Cardiac muscle cell (in vitro differentiated cells and primary cell): ENCODE measurements around the gene COL7A1. TPM values are rescaled to one million over a fixed set of nuclear protein-coding genes. Genes with fewer than 3 reads are reported as not detected.
"Not testable (repeated sequence)": the region's sequence is repeated elsewhere in the genome, so short reads cannot be mapped to it uniquely, and the experiment has no call there.

Experiments
- DNase-seq, 2 donors: peaks; one replicate each; pipeline versions ENCODE4 v3.0.0 to v3.0.0-alpha.2; 2010 to 2017; ENCODE audit warnings: low read depth in 1 of 2, low spot score in 1 of 2
- H3K27ac ChIP-seq: fragments of 200-600 bp; sonication (generic); 2 replicates; pipeline ENCODE4 v1.5.1; 2016
- H3K27me3 ChIP-seq: fragments of 200-600 bp; sonication (generic); 2 replicates; pipeline ENCODE4 v1.6.0; 2016; ENCODE audit warnings: control low read depth
- H3K36me3 ChIP-seq: fragments of 200-600 bp; sonication (generic); 2 replicates; pipeline ENCODE4 v1.5.1; 2016; ENCODE audit warnings: control low read depth
- H3K4me1 ChIP-seq: fragments of 200-600 bp; sonication (generic); 2 replicates; pipeline ENCODE4 v1.8.1; 2017; ENCODE audit warnings: low read depth, mild to moderate bottlenecking, mixed run types
- H3K4me3 ChIP-seq: fragments of 200-600 bp; sonication (generic); 2 replicates; pipeline ENCODE4 v1.5.1; 2016; ENCODE audit warnings: mild to moderate bottlenecking
- H3K9me3 ChIP-seq: fragments of 200-600 bp; sonication (generic); 2 replicates; pipeline ENCODE4 v1.5.1; 2017; ENCODE audit warnings: low read depth, mild to moderate bottlenecking, control low read depth
- polyA plus RNA-seq: library from polyadenylated mRNA; unstranded; fragments of >200 nt; fragmentation: Nextera tagmentation; extraction: Ambion mirVana; gene quantifications from 2 replicates; pipeline ENCODE4 v1.2.1, GENCODE V29; 2016
- total RNA-seq: library from RNA; depleted of rRNA; stranded (reverse); fragments of >200 nt; gene quantifications from 2 replicates; pipeline ENCODE4 v1.2.3, GENCODE V29; 2016
- TF ChIP-seq, protein P1 (sequence below): IDR thresholded peaks from 2 replicates; pipeline ENCODE4 v1.5.1; 2012; ENCODE audit warnings: low read depth, mild to moderate bottlenecking, low read length

The COL7A1 gene
- total and polyA plus RNA-seq, 2 experiments from 2014 or later = 53.8 to 63.0 TPM

DNA sequence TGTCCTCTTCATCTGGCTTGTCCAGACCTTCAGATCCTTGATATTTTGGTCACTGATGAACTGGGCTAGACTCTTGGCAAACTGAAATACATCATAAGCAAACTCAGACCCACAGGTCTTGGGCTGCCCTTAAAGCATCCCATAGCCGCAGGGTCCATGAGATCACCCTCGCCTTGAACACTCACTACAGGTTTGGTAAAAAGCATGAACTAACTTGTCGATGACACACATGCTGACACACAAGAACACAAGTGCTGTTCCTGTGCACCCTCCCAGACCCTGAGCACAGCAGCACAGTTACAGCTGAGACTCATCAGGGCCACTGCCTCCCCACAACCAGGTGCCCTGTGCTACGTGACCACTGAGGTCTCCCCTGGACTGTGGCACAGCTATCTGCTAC lies 59.6 kb downstream of the COL7A1 start:
- DNase-seq = no peak
- peaks cover 79% of the 10 kb centered on the region for H3K36me3 ChIP-seq
- TF ChIP-seq, protein P1, sequence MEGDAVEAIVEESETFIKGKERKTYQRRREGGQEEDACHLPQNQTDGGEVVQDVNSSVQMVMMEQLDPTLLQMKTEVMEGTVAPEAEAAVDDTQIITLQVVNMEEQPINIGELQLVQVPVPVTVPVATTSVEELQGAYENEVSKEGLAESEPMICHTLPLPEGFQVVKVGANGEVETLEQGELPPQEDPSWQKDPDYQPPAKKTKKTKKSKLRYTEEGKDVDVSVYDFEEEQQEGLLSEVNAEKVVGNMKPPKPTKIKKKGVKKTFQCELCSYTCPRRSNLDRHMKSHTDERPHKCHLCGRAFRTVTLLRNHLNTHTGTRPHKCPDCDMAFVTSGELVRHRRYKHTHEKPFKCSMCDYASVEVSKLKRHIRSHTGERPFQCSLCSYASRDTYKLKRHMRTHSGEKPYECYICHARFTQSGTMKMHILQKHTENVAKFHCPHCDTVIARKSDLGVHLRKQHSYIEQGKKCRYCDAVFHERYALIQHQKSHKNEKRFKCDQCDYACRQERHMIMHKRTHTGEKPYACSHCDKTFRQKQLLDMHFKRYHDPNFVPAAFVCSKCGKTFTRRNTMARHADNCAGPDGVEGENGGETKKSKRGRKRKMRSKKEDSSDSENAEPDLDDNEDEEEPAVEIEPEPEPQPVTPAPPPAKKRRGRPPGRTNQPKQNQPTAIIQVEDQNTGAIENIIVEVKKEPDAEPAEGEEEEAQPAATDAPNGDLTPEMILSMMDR = no peak
- H3K4me1 ChIP-seq = no peaks in the 10 kb centered on the region
- H3K27ac ChIP-seq = no peak overlapping the region
- no peak overlapping the region for H3K4me3 ChIP-seq
- H3K9me3 ChIP-seq = no peaks in the 10 kb centered on the region
- no peaks in the 10 kb centered on the region for H3K27me3 ChIP-seq

GRCh38 chr3:48532977-48533337 lies 62.2 kb downstream of the COL7A1 start:
- H3K4me3 ChIP-seq = no peak overlapping the region
- no peak for DNase-seq
- H3K27ac ChIP-seq = no peak overlapping the region
- H3K4me1 ChIP-seq = no peaks in the 10 kb centered on the region
- no peaks in the 10 kb centered on the region for H3K27me3 ChIP-seq
- no peaks in the 10 kb centered on the region for H3K9me3 ChIP-seq
- peaks cover 79% of the 10 kb centered on the region for H3K36me3 ChIP-seq
- TF ChIP-seq, protein P1 = no peak

- H3K9me3 ChIP-seq = no peaks in the 10 kb centered on the region
- no peak overlapping the region for H3K4me3 ChIP-seq
- H3K27me3 ChIP-seq = no peaks in the 10 kb centered on the region
- H3K36me3 ChIP-seq = peaks cover 78% of the 10 kb centered on the region
- H3K4me1 ChIP-seq = no peaks in the 10 kb centered on the region
- TF ChIP-seq, protein P1 = no peak
- DNase-seq = no peak
- H3K27ac ChIP-seq = no peak overlapping the region
These were observed 62.7 kb downstream of the COL7A1 start for GRCh38 chr3:48532271-48532976.

DNA sequence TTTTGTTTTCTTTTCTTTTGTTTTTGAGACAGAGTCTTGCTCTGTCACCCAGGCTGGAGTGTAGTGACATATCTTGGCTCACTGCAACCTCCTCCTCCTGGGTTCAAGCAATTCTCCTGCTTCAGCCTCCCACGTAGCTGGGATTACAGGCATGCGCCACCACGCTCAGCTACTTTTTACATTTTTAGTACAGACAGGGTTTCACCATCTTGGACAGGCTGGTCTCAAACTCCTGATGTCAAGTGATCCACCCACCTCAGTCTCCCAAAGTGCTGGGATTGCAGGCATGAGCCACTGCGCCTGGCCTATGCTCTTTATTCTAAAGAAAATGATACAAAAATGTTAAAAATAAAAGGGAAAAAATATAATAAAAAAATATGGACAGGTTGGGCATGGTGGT lies 64.4 kb downstream of the COL7A1 start:
- not testable (repeated sequence) for H3K27me3 ChIP-seq, H3K27ac ChIP-seq, DNase-seq, H3K4me1 ChIP-seq, H3K9me3 ChIP-seq, H3K4me3 ChIP-seq
- H3K36me3 ChIP-seq = peaks cover 80% of the 10 kb centered on the region

- Histone ChIP-seq H3K4me3 (no peak overlapping the region), H3K27ac (no peak overlapping the region), H3K27me3 (no peaks in the 10 kb centered on the region), H3K4me1 (no peaks in the 10 kb centered on the region), H3K9me3 (no peaks in the 10 kb centered on the region), H3K36me3 (peaks cover 78% of the 10 kb centered on the region)
- peak in 1 of 2 donors; percentile 46 for DNase-seq
- TF ChIP-seq, protein P1 = no peak
These were observed 66.4 kb downstream of the COL7A1 start for GRCh38 chr3:48528754-48529153.

- H3K9me3 ChIP-seq = no peaks in the 10 kb centered on the region
- no peak overlapping the region for H3K4me3 ChIP-seq
- no peaks in the 10 kb centered on the region for H3K27me3 ChIP-seq
- H3K4me1 ChIP-seq = no peaks in the 10 kb centered on the region
- H3K27ac ChIP-seq = no peak overlapping the region
- TF ChIP-seq, protein P1 = no peak
- H3K36me3 ChIP-seq = peaks cover 77% of the 10 kb centered on the region
- DNase-seq = no peak
These were observed 67.1 kb downstream of the COL7A1 start for GRCh38 chr3:48528048-48528447.
